SK-N-SH (cell line): Measurements from ENCODE around the gene MYL6B. TPM values are rescaled to one million over a fixed set of nuclear protein-coding genes. Genes with fewer than 3 reads are reported as not detected.

ENCODE experiments used
- CTCF ChIA-PET: fragments of 300-600, 350-600 bp; formaldehyde crosslinking; extraction: SDS; loops from one replicate; lab custom pipeline; 2021; lab: Yijun Ruan, JAX
- POLR2A ChIA-PET: fragments of 350-600 bp; sonication (Branson Sonifier 250); formaldehyde crosslinking; extraction: SDS; loops from one replicate; lab custom pipeline; 2020; ENCODE audit warnings: antibody characterized with exemption, inconsistent platforms; lab: Yijun Ruan, JAX
- DNase-seq: peaks from one replicate; pipeline ENCODE4 v3.0.0; 2012
- H2AFZ ChIP-seq: fragments of 200-600 bp; sonication (generic); 2 replicates; pipeline ENCODE4 v1.8.1; 2016; ENCODE audit warnings: antibody characterized with exemption, mild to moderate bottlenecking, low read depth
- H3F3A ChIP-seq: fragments of 200-600 bp; sonication (generic); replicated peaks from 2 replicates; pipeline ENCODE3; 2016; ENCODE audit warnings: antibody characterized with exemption, mild to moderate bottlenecking; ENCODE audit not compliant: insufficient read depth
- H3K27ac ChIP-seq, 2 experiments: fragments of 200-500 bp in 1 of 2; fragments of 200-600 bp in 1 of 2; sonication (Bioruptor generic) in 1 of 2; sonication (generic), shearing (Covaris generic) in 1 of 2; 2 replicates each; pipeline versions ENCODE4 v1.5.1 to v1.6.1; 2014 to 2016; ENCODE audit warnings: low read depth in 2 of 2, inconsistent platforms in 1 of 2, low read length in 1 of 2, mild to moderate bottlenecking in 1 of 2, mixed read lengths in 1 of 2
- H3K27me3 ChIP-seq: fragments of 200-600 bp; sonication (generic), shearing (Covaris generic); 2 replicates; pipeline ENCODE4 v1.6.1; 2016; ENCODE audit warnings: mixed run types; ENCODE audit not compliant: insufficient read depth
- H3K36me3 ChIP-seq, 2 experiments: fragments of 200-500 bp in 1 of 2; fragments of 200-600 bp in 1 of 2; sonication (Bioruptor generic) in 1 of 2; sonication (generic) in 1 of 2; replicated peaks in 1 of 2; 2 replicates each; pipeline versions ENCODE3 to v1.5.1; 2014 to 2016; ENCODE audit warnings: low read length in 1 of 2, mild to moderate bottlenecking in 1 of 2; ENCODE audit not compliant: insufficient read depth in 2 of 2, control insufficient read depth in 1 of 2
- H3K4me1 ChIP-seq, 2 experiments: fragments of 200-500 bp in 1 of 2; fragments of 200-600 bp in 1 of 2; sonication (Bioruptor generic) in 1 of 2; sonication (generic), shearing (Covaris generic) in 1 of 2; 2 replicates each; pipeline versions ENCODE4 v1.5.1 to v1.6.1; 2014 to 2016; ENCODE audit warnings: low read depth in 1 of 2, low read length in 1 of 2, mixed run types in 1 of 2; ENCODE audit not compliant: insufficient read depth in 2 of 2, control insufficient read depth in 1 of 2
- H3K4me2 ChIP-seq: fragments of 200-600 bp; sonication (generic), shearing (Covaris generic); 2 replicates; pipeline ENCODE4 v1.6.1; 2017; ENCODE audit warnings: mixed run types
- H3K4me3 ChIP-seq, 2 experiments: fragments of 200-500 bp in 1 of 2; fragments of 200-600 bp in 1 of 2; sonication (Bioruptor generic) in 1 of 2; sonication (generic), shearing (Covaris generic) in 1 of 2; 2 replicates each; pipeline versions ENCODE4 v1.5.1 to v1.8.1; 2014 to 2016; ENCODE audit warnings: low read depth in 2 of 2, inconsistent platforms in 1 of 2, low read length in 1 of 2, mild to moderate bottlenecking in 1 of 2, mixed read lengths in 1 of 2, moderate library complexity in 1 of 2
- H3K79me2 ChIP-seq: fragments of 200-600 bp; sonication (generic); 2 replicates; pipeline ENCODE4 v1.8.1; 2017; ENCODE audit warnings: mild to moderate bottlenecking; ENCODE audit not compliant: insufficient read depth
- H3K9ac ChIP-seq: fragments of 200-600 bp; sonication (generic); 2 replicates; pipeline ENCODE4 v1.6.1; 2017; ENCODE audit warnings: mixed run types
- H3K9me2 ChIP-seq: fragments of 200-600 bp; sonication (generic); 2 replicates; pipeline ENCODE4 v1.6.1; 2017; ENCODE audit warnings: mixed run types
- H3K9me3 ChIP-seq: fragments of 200-600 bp; sonication (generic); 2 replicates; pipeline ENCODE4 v1.6.1; 2017; ENCODE audit warnings: mixed run types, mild to moderate bottlenecking, moderate library complexity
- H4K20me1 ChIP-seq: fragments of 200-600 bp; sonication (generic); 2 replicates; pipeline ENCODE4 v1.6.1; 2017; ENCODE audit warnings: mild to moderate bottlenecking, mixed run types; ENCODE audit not compliant: insufficient read depth
- CHD2 ChIP-seq: fragments of 150-350 bp; IDR thresholded peaks from 2 replicates; pipeline ENCODE4 v1.6.1; 2018; ENCODE audit warnings: low read length; ENCODE audit not compliant: partially characterized antibody
- CTCF ChIP-seq: fragments of 200-600 bp; sonication (generic); IDR thresholded peaks from 2 replicates; pipeline ENCODE4 v1.6.1; 2017; ENCODE audit warnings: antibody characterized with exemption, mild to moderate bottlenecking, moderate library complexity
- EZH2phosphoT487 ChIP-seq: fragments of 200-600 bp; sonication (generic); IDR thresholded peaks from 2 replicates; pipeline ENCODE4 v1.6.1; 2017; ENCODE audit warnings: low read depth, mixed run types, mild to moderate bottlenecking, antibody characterized with exemption, moderate library complexity, borderline replicate concordance
- FOXJ3 ChIP-seq: sonication (generic); formaldehyde crosslinking; IDR thresholded peaks from 2 replicates; pipeline ENCODE4 v1.5.1; 2020; ENCODE audit warnings: mild to moderate bottlenecking, missing genetic modification reagents
- FOXM1 ChIP-seq: IDR thresholded peaks from 2 replicates; pipeline ENCODE4 v1.4.0; 2012; ENCODE audit warnings: low read depth, mild to moderate bottlenecking
- GATA2 ChIP-seq: sonication (generic); formaldehyde crosslinking; IDR thresholded peaks from 2 replicates; pipeline ENCODE4 v1.5.0; 2020; ENCODE audit warnings: mild to moderate bottlenecking, missing genetic modification reagents
- JUND ChIP-seq: IDR thresholded peaks from 2 replicates; pipeline ENCODE4 v1.4.0; 2012
- MAX ChIP-seq: IDR thresholded peaks from 2 replicates; pipeline ENCODE4 v1.4.0; 2012; ENCODE audit warnings: low read depth
- MEF2A ChIP-seq: IDR thresholded peaks from 2 replicates; pipeline ENCODE4 v1.4.0; 2012; ENCODE audit warnings: low read depth, borderline replicate concordance
- NFIC ChIP-seq: IDR thresholded peaks from 2 replicates; pipeline ENCODE4 v1.4.0; 2012; ENCODE audit warnings: borderline replicate concordance
- POLR2AphosphoS5 ChIP-seq: IDR thresholded peaks from 2 replicates; pipeline ENCODE4 v1.6.1; 2012; ENCODE audit warnings: low read depth, low read length
- RAD21 ChIP-seq: IDR thresholded peaks from 2 replicates; pipeline ENCODE4 v1.6.1; 2012; ENCODE audit warnings: mild to moderate bottlenecking, low read length
- RCOR1 ChIP-seq: fragments of 150-350 bp; IDR thresholded peaks from 2 replicates; pipeline ENCODE4 v1.6.1; 2017; ENCODE audit warnings: antibody characterized with exemption, low read length
- REST ChIP-seq: IDR thresholded peaks from 2 replicates; pipeline ENCODE4 v1.6.1; 2012; ENCODE audit warnings: mild to moderate bottlenecking, low read depth, low read length, moderate library complexity
- RFX5 ChIP-seq: IDR thresholded peaks from 2 replicates; pipeline ENCODE4 v1.6.1; 2012; ENCODE audit warnings: mild to moderate bottlenecking, improper control_type of control experiment, low read length
- RXRA ChIP-seq: IDR thresholded peaks from 2 replicates; pipeline ENCODE4 v1.4.0; 2012; ENCODE audit warnings: low read depth, mild to moderate bottlenecking, borderline replicate concordance
- SIN3A ChIP-seq: IDR thresholded peaks from 2 replicates; pipeline ENCODE4 v1.6.1; 2012; ENCODE audit warnings: low read depth, mild to moderate bottlenecking, low read length, moderate library complexity, borderline replicate concordance
- SMC3 ChIP-seq: IDR thresholded peaks from 2 replicates; pipeline ENCODE4 v1.6.1; 2012; ENCODE audit warnings: low read depth, low read length, improper control_type of control experiment
- TAF1 ChIP-seq: IDR thresholded peaks from 2 replicates; pipeline ENCODE4 v1.6.1; 2012; ENCODE audit warnings: low read depth, mild to moderate bottlenecking, low read length, moderate library complexity, borderline replicate concordance
- TCF12 ChIP-seq: IDR thresholded peaks from 2 replicates; pipeline ENCODE4 v1.4.0; 2012
- USF1 ChIP-seq: IDR thresholded peaks from 2 replicates; pipeline ENCODE4 v1.4.0; 2012; ENCODE audit warnings: low read depth, borderline replicate concordance
- USF2 ChIP-seq: fragments of 150-350 bp; IDR thresholded peaks from 2 replicates; pipeline ENCODE4 v1.6.1; 2017; ENCODE audit warnings: antibody characterized with exemption, low read length, low read depth, borderline replicate concordance
- YY1 ChIP-seq: IDR thresholded peaks from 2 replicates; pipeline ENCODE4 v1.4.0; 2012; ENCODE audit warnings: low read depth, mild to moderate bottlenecking
- ZBTB33 ChIP-seq: IDR thresholded peaks from 2 replicates; pipeline ENCODE4 v1.4.0; 2012; ENCODE audit warnings: low read depth, borderline replicate concordance
- WGBS: methylation state at CpG from one replicate; pipeline ENCODE4 v1.1.6; 2017; ENCODE audit warnings: low lambda C conversion rate; 5-methylcytosine and 5-hydroxymethylcytosine counted together
- polyA plus RNA-seq, 3 experiments: library from polyadenylated mRNA; depleted of rRNA; stranded (reverse); fragments of >200 nt; gene quantifications; 2 replicates each; pipeline ENCODE4 v1.2.3, GENCODE V29; 2012

Gene MYL6B
- polyA plus RNA-seq, 1 of the 3 experiments (the other 2 are of a cell fraction), result 234 TPM

GRCh38 chr12:56193025-56193578 lies 40.7 kb downstream of the MYL6B start:
- no peaks in the 10 kb centered on the region for H3K9me2 ChIP-seq
- H3K27me3 ChIP-seq, result no peaks in the 10 kb centered on the region
- H3K4me2 ChIP-seq, result no peak overlapping the region; the same call in 1 of the 2 replicates
- peak; percentile 73 for DNase-seq
- peaks cover 2 to 12% of the 10 kb centered on the region in 2 experiments; a peak in 2 of 4 replicates for H3K4me1 ChIP-seq
- H3K9ac ChIP-seq, result no peak overlapping the region
- POLR2A ChIA-PET, result no interaction called here
- no peaks in the 10 kb centered on the region for H4K20me1 ChIP-seq
- peaks cover 29% of the 10 kb centered on the region for H3F3A ChIP-seq
- CTCF ChIA-PET, result interaction anchor here (0.8 to 13.8 kb wide), 6 partner anchors 14 to 70 kb away, joined by 7 to 272 read pairs (median 35); partner anchors contain the start of genes ANKRD52, ESYT1, RNF41 and RPL41
- H3K36me3 ChIP-seq, result no peaks in the 10 kb centered on the region
- no peaks in the 10 kb centered on the region for H3K9me3 ChIP-seq
- peak overlapping the region; percentile 83 for H2AFZ ChIP-seq
- 0% methylated on average over 1 of the region's 1 CpG for WGBS
- H3K4me3 ChIP-seq, result peak overlapping the region in 1 of 2 experiments; percentile 23; a peak in 1 of 4 replicates
- H3K79me2 ChIP-seq, result peaks cover 8% of the 10 kb centered on the region
- no peak for TF ChIP-seq ZBTB33
- TF ChIP-seq TCF12, result no peak
- peak; percentile 91 for TF ChIP-seq CTCF
- TF ChIP-seq RFX5, result no peak
- TF ChIP-seq RXRA, result no peak
- TF ChIP-seq NFIC, result no peak
- TF ChIP-seq SMC3, result peak; percentile 74
- no peak for TF ChIP-seq SIN3A
- TF ChIP-seq CHD2, result no peak
- no peak for TF ChIP-seq JUND
- TF ChIP-seq MEF2A, result no peak
- 0 out of 2 replicates have a peak, but pooled peaks have one; percentile 16 for TF ChIP-seq MAX
- peak; percentile 90 for TF ChIP-seq RAD21
- no peak for TF ChIP-seq FOXJ3 (CRISPR knock-in tag)
- TF ChIP-seq USF1, result no peak
- no peak for TF ChIP-seq FOXM1
- no peak for TF ChIP-seq GATA2 (CRISPR knock-in tag)
- peak; percentile 59; the same call in 1 of the 2 replicates for TF ChIP-seq TAF1
- 0 out of 2 replicates have a peak, but pooled peaks have one; percentile 27 for TF ChIP-seq POLR2AphosphoS5
- TF ChIP-seq EZH2phosphoT487, result no peak
- peak; percentile 91 for TF ChIP-seq YY1
- TF ChIP-seq REST, result no peak
- no peak for TF ChIP-seq USF2
- TF ChIP-seq RCOR1, result 0 out of 2 replicates have a peak, but pooled peaks have one; percentile 25
- peak overlapping the region in 1 of 2 experiments; percentile 17; a peak in 1 of 4 replicates for H3K27ac ChIP-seq
